A549 (cell line): ENCODE measurements around the gene DOK5. TPM values are rescaled to one million over a fixed set of nuclear protein-coding genes. Genes with fewer than 3 reads are reported as not detected.

Source experiments
- ATAC-seq, 2 experiments: fragments of 200-7000 bp in 1 of 2; fragments of >200 bp in 1 of 2; cut with Nextera tagmentation in 1 of 2; cut with Tn5 transposase in 1 of 2; 3 replicates each; pipeline versions ENCODE4 v1.8.0 to v1.9.1; 2018 to 2020; ENCODE audit warnings: mild to moderate bottlenecking in 1 of 2, moderate library complexity in 1 of 2
- CTCF ChIA-PET: fragments of 300-600 bp; sonication (Branson Sonifier 250); formaldehyde crosslinking; extraction: SDS; loops from one replicate; lab custom pipeline; 2021; ENCODE audit warnings: antibody characterized with exemption, inconsistent platforms; lab: Yijun Ruan, JAX
- POLR2A ChIA-PET: fragments of 350-600 bp; formaldehyde crosslinking; extraction: SDS; loops from one replicate; lab custom pipeline; 2021; ENCODE audit warnings: antibody characterized with exemption, inconsistent platforms; lab: Yijun Ruan, JAX
- DNase-seq, 2 experiments: peaks; one replicate each; pipeline versions ENCODE4 v3.0.0 to v3.0.0-alpha.2; 2011 to 2016; ENCODE audit warnings: low read depth in 1 of 2, low spot score in 1 of 2
- FAIRE-seq: peaks from 2 replicates; lab custom pipeline; 2011; peaks lifted over from hg19 to GRCh38; lab: Jason Lieb, UNC
- H3K27ac ChIP-seq, 2 experiments: fragments of >200 bp; sonication (Bioruptor Twin); formaldehyde crosslinking; 3 replicates each; pipeline ENCODE4 v1.5.1; 2016 to 2017
- H3K4me1 ChIP-seq: fragments of >200 bp; sonication (Bioruptor Twin); formaldehyde crosslinking; 3 replicates; pipeline ENCODE4 v1.6.1; 2016
- H3K4me2 ChIP-seq: fragments of >200 bp; sonication (Bioruptor Twin); formaldehyde crosslinking; 3 replicates; pipeline ENCODE4 v1.6.1; 2016
- H3K4me3 ChIP-seq: fragments of >200 bp; sonication (Bioruptor Twin); formaldehyde crosslinking; 3 replicates; pipeline ENCODE4 v1.5.1; 2016
- H3K9me3 ChIP-seq: fragments of >200 bp; sonication (Bioruptor Twin); formaldehyde crosslinking; 3 replicates; pipeline ENCODE4 v1.6.1; 2016
- BCL3 ChIP-seq: fragments of >200 bp; sonication (Bioruptor Twin); formaldehyde crosslinking; IDR thresholded peaks from 3 replicates; pipeline ENCODE4 v1.6.1; 2016
- BHLHE40 ChIP-seq: IDR thresholded peaks from 2 replicates; pipeline ENCODE4 v1.6.1; 2012; ENCODE audit warnings: low read depth, low read length, inconsistent platforms
- CBX2 ChIP-seq: fragments of 200-600 bp; sonication (generic); IDR thresholded peaks from 2 replicates; pipeline ENCODE4 v1.6.1; 2016; ENCODE audit warnings: low read depth, mild to moderate bottlenecking, borderline replicate concordance
- CBX8 ChIP-seq: fragments of 200-600 bp; sonication (generic); IDR thresholded peaks from 2 replicates; pipeline ENCODE4 v1.6.1; 2016
- CHD4 ChIP-seq: fragments of 200-600 bp; sonication (generic); IDR thresholded peaks from 2 replicates; pipeline ENCODE4 v1.6.1; 2016; ENCODE audit warnings: antibody characterized with exemption, mild to moderate bottlenecking, borderline replicate concordance
- EHMT2 ChIP-seq: fragments of 200-600 bp; sonication (generic); IDR thresholded peaks from 2 replicates; pipeline ENCODE4 v1.6.1; 2016; ENCODE audit warnings: antibody characterized with exemption, low read depth, mild to moderate bottlenecking, moderate library complexity
- ELK1 ChIP-seq: fragments of 150-350 bp; IDR thresholded peaks from 2 replicates; pipeline ENCODE4 v1.6.1; 2014; ENCODE audit warnings: low read depth, mild to moderate bottlenecking, low read length
- FOSB ChIP-seq: fragments of 250-450 bp; sonication (Bioruptor Pico); IDR thresholded peaks from 2 replicates; pipeline ENCODE4 v1.5.0; 2020; ENCODE audit warnings: mild to moderate bottlenecking, moderate library complexity
- FOSL2 ChIP-seq, 2 experiments: fragments of 450-650 bp in 1 of 2; fragments of >200 bp in 1 of 2; sonication (Bioruptor Twin) in 1 of 2; formaldehyde crosslinking; IDR thresholded peaks; 2 replicates each; pipeline versions ENCODE4 v1.5.0 to v1.6.1; 2016 to 2020; ENCODE audit warnings: mild to moderate bottlenecking in 1 of 2, moderate library complexity in 1 of 2
- FOXS1 ChIP-seq: fragments of 250-450 bp; sonication (Bioruptor Pico); IDR thresholded peaks from 2 replicates; pipeline ENCODE4 v1.5.0; 2020; ENCODE audit warnings: mild to moderate bottlenecking, moderate library complexity
- GATA3 ChIP-seq: IDR thresholded peaks from 2 replicates; pipeline ENCODE4 v1.6.1; 2012; ENCODE audit warnings: borderline replicate concordance
- HES2 ChIP-seq: fragments of >200 bp; sonication (Bioruptor Twin); formaldehyde crosslinking; IDR thresholded peaks from 2 replicates; pipeline ENCODE4 v1.6.1; 2016
- HEYL ChIP-seq: fragments of 250-450 bp; sonication (Bioruptor Pico); IDR thresholded peaks from 2 replicates; pipeline ENCODE4 v1.8.0; 2021; ENCODE audit warnings: mild to moderate bottlenecking, moderate library complexity
- HMGXB4 ChIP-seq: fragments of 250-450 bp; sonication (Bioruptor Pico); IDR thresholded peaks from 2 replicates; pipeline ENCODE4 v1.5.0; 2021; ENCODE audit warnings: mild to moderate bottlenecking, moderate library complexity, borderline replicate concordance
- JUNB ChIP-seq: fragments of >200 bp; sonication (Bioruptor Twin); formaldehyde crosslinking; IDR thresholded peaks from 2 replicates; pipeline ENCODE4 v1.6.1; 2016
- MAFK ChIP-seq: fragments of 450-650 bp; IDR thresholded peaks from 2 replicates; pipeline ENCODE4 v1.6.1; 2014; ENCODE audit not compliant: partially characterized antibody
- MAX ChIP-seq: IDR thresholded peaks from 2 replicates; pipeline ENCODE4 v1.6.1; 2012
- NR3C1 ChIP-seq: fragments of >200 bp; sonication (Bioruptor Twin); formaldehyde crosslinking; IDR thresholded peaks from 3 replicates; pipeline ENCODE4 v1.6.1; 2017
- POLR2A ChIP-seq: IDR thresholded peaks from 2 replicates; pipeline ENCODE4 v1.6.1; 2012; ENCODE audit warnings: mild to moderate bottlenecking, low read length
- POLR2AphosphoS2 ChIP-seq: conservative IDR thresholded peaks from 2 replicates; pipeline ENCODE4 v1.6.1; 2012; ENCODE audit warnings: low read length, improper control_type of control experiment, inconsistent platforms
- RAD21 ChIP-seq, 2 experiments: fragments of >200 bp in 1 of 2; sonication (Bioruptor Twin) in 1 of 2; formaldehyde crosslinking in 1 of 2; IDR thresholded peaks in 1 of 2; conservative IDR thresholded peaks in 1 of 2; 2 replicates in 1 of 2; 3 replicates in 1 of 2; pipeline ENCODE4 v1.6.1; 2012 to 2018; ENCODE audit warnings: inconsistent platforms in 1 of 2
- RARB ChIP-seq: fragments of 250-450 bp; sonication (Bioruptor Pico); IDR thresholded peaks from 2 replicates; pipeline ENCODE4 v1.8.0; 2021; ENCODE audit warnings: mild to moderate bottlenecking, moderate library complexity
- RCOR1 ChIP-seq: fragments of 150-350 bp; IDR thresholded peaks from 2 replicates; pipeline ENCODE4 v1.6.1; 2014; ENCODE audit warnings: antibody characterized with exemption, low read length, low read depth
- SMC3 ChIP-seq: fragments of >200 bp; sonication (Bioruptor Twin); formaldehyde crosslinking; IDR thresholded peaks from 3 replicates; pipeline ENCODE4 v1.6.1; 2018; ENCODE audit warnings: inconsistent platforms
- TFCP2L1 ChIP-seq: fragments of 250-450 bp; sonication (Bioruptor Pico); IDR thresholded peaks from 2 replicates; pipeline ENCODE4 v1.5.0; 2021; ENCODE audit warnings: mild to moderate bottlenecking
- TP53 ChIP-seq: fragments of 250-450 bp; sonication (Bioruptor Pico); IDR thresholded peaks from 2 replicates; pipeline ENCODE4 v1.5.0; 2021; ENCODE audit warnings: mild to moderate bottlenecking, moderate library complexity
- ZC3H11A ChIP-seq: fragments of 450-650 bp; IDR thresholded peaks from 2 replicates; pipeline ENCODE4 v1.6.1; 2014; ENCODE audit warnings: antibody characterized with exemption, mild to moderate bottlenecking
- ZFP36 ChIP-seq: fragments of 450-650 bp; IDR thresholded peaks from 2 replicates; pipeline ENCODE4 v1.6.1; 2014; ENCODE audit warnings: borderline replicate concordance; ENCODE audit not compliant: partially characterized antibody
- ZSCAN20 ChIP-seq: fragments of 250-450 bp; sonication (Bioruptor Pico); IDR thresholded peaks from 2 replicates; pipeline ENCODE4 v1.8.0; 2022; ENCODE audit warnings: mild to moderate bottlenecking, moderate library complexity
- WGBS: methylation state at CpG from one replicate; pipeline ENCODE4 v1.1.6; 2017; ENCODE audit errors: missing lambda C conversion rate; 5-methylcytosine and 5-hydroxymethylcytosine counted together
- polyA plus RNA-seq, 4 experiments: library from polyadenylated mRNA; depleted of rRNA in 3 of 4; stranded (reverse); fragments of >200 nt; fragmentation: RNase III in 1 of 4; extraction: RNeasy Plus Mini Kit Qiagen cat#74134 plus additional on column Dnase treatment in 1 of 4; gene quantifications; 2 replicates in 3 of 4; 3 replicates in 1 of 4; pipeline ENCODE4 v1.2.3, GENCODE V29; 2011 to 2017

Gene DOK5
- polyA plus RNA-seq, 2 of the 4 experiments (the other 2 are of a cell fraction) = not detected

GRCh38 chr20:54432966-54433365 lies 42.4 kb upstream of the DOK5 start:
- Histone ChIP-seq H3K4me3 (no peak overlapping the region), H3K4me2 (no peak overlapping the region), H3K4me1 (no peaks in the 10 kb centered on the region), H3K27ac (no peak overlapping the region), H3K9me3 (no peaks in the 10 kb centered on the region)
- DNase-seq = no peak
- WGBS = 58% methylated on average over 1 of the region's 1 CpG
- TF ChIP-seq FOXS1 (CRISPR knock-in tag) = no peak
- no peak for TF ChIP-seq POLR2A
- TF ChIP-seq RCOR1 = no peak
- TF ChIP-seq BHLHE40 = no peak
- no peak for TF ChIP-seq FOSL2 (IDR thresholded peaks at IDR 0.05)
- no peak for TF ChIP-seq FOSL2 (CRISPR knock-in tag; IDR thresholded peaks at IDR 0.05)
- no peak for TF ChIP-seq HMGXB4 (CRISPR knock-in tag)
- TF ChIP-seq POLR2AphosphoS2 = no peak
- no peak for TF ChIP-seq EHMT2
- no peak for TF ChIP-seq SMC3
- TF ChIP-seq BCL3 = no peak
- no peak for TF ChIP-seq ELK1
- no peak for TF ChIP-seq CBX8
- no peak for TF ChIP-seq GATA3
- no peak for TF ChIP-seq ZFP36
- no peak for TF ChIP-seq FOSB (CRISPR knock-in tag)
- no peak for TF ChIP-seq MAFK
- ATAC-seq = no peak
- POLR2A ChIA-PET = interaction anchor here (0.6 kb wide), 1 partner anchor 71 kb away, joined by 4 read pairs; no protein-coding TSS in a partner anchor
- FAIRE-seq = no peak
- CTCF ChIA-PET = no interaction called here

- CTCF ChIA-PET = no interaction called here
- POLR2A ChIA-PET = interaction anchor here (0.6 kb wide), 1 partner anchor 72 kb away, joined by 4 read pairs; no protein-coding TSS in a partner anchor
- Histone ChIP-seq H3K27ac (no peak overlapping the region), H3K4me2 (no peak overlapping the region), H3K4me3 (no peak overlapping the region), H3K4me1 (no peaks in the 10 kb centered on the region), H3K9me3 (no peaks in the 10 kb centered on the region)
- TF ChIP-seq RARB (CRISPR knock-in tag) = no peak
- TF ChIP-seq JUNB = no peak
- TF ChIP-seq EHMT2 = no peak
- TF ChIP-seq TFCP2L1 (CRISPR knock-in tag) = no peak
- no peak for TF ChIP-seq CHD4
- TF ChIP-seq ZSCAN20 = no peak
- no peak for TF ChIP-seq HES2
- no peak for TF ChIP-seq ZC3H11A
- TF ChIP-seq HEYL (CRISPR knock-in tag) = no peak
- no peak for TF ChIP-seq NR3C1
- no peak for TF ChIP-seq MAX
- TF ChIP-seq RAD21 (conservative IDR thresholded peaks at IDR 0.05 in 1 of 2, IDR thresholded peaks at IDR 0.05 in 1 of 2) = no peak
- no peak for TF ChIP-seq CBX2
- TF ChIP-seq TP53 = no peak
- ATAC-seq (no peak), FAIRE-seq (no peak), DNase-seq (no peak)
- 23% methylated on average over 9 of the region's 9 CpGs for WGBS
These were observed 41.8 kb upstream of the DOK5 start for GRCh38 chr20:54433636-54434035.
